GM10847 (cell line): ENCODE results near the gene LCN6.

Experiments
- POLR2A ChIP-seq: IDR thresholded peaks from 2 replicates; pipeline ENCODE4 v1.6.1; 2011; ENCODE audit not compliant: insufficient read length; ENCODE audit errors: extremely low read depth

Gene LCN6

GRCh38 chr9:136732444-136733178, 15.7 kb downstream of the LCN6 start:
- no peak for TF ChIP-seq POLR2A

GRCh38 chr9:136729926-136730325, 18.4 kb downstream of the LCN6 start:
- no peak for TF ChIP-seq POLR2A

- TF ChIP-seq POLR2A = no peak
Measured at GRCh38 chr9:136729144-136729543, 19.2 kb downstream of the LCN6 start.

DNA sequence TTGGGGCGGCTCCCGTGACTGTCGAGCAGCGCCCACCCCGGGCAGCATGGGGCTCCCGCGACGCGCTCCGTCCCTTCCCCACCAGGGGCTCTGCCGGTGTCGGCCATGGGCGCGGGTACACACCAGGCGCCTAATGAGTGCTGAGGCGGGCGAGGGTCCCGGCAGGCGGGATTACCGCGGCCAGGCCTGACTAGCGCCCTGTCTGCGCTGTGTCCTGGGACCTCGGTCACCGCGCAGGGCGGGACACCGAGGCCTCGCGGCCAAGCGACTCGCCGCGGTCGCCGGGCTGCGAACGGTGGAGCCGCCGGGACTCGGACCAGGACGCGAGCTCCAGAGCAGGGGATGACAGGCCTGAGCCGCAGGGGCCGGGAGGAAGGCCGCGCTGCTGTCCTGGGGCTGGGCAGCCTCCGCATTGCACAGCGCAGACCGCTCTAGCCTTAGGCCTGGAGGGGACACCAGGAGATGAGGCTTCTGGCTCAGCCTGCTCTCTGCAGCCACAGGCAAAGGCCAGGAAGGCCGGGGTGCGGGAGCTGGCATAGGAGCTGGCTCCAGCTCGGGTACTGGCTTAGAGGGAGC, 19.7 kb downstream of the LCN6 start:
- no peak for TF ChIP-seq POLR2A

DNA sequence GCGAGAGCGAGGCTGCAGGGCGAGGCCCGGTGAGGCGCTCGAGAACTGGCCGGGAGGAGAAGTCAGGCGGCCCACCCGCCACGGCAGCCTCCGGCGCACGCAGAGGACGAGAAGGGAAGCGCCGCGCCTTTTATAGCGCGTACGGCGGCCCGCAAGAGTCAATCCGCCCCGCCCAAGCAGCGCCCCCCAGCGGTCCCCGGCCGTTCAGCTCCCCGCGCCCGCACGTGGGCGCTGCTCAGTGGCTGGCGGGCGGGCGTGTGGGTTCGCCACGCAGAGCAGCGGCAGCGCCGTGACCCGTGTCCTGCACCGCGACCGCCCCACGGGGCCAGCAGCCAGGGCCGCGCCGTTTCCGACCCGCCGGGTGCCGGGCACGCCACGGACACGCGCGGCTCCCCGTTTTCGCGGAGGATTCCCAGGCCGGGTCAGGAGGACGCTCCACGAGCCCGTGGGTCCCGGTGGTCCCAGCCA, 20.2 kb downstream of the LCN6 start:
- TF ChIP-seq POLR2A = peak; percentile 99

DNA sequence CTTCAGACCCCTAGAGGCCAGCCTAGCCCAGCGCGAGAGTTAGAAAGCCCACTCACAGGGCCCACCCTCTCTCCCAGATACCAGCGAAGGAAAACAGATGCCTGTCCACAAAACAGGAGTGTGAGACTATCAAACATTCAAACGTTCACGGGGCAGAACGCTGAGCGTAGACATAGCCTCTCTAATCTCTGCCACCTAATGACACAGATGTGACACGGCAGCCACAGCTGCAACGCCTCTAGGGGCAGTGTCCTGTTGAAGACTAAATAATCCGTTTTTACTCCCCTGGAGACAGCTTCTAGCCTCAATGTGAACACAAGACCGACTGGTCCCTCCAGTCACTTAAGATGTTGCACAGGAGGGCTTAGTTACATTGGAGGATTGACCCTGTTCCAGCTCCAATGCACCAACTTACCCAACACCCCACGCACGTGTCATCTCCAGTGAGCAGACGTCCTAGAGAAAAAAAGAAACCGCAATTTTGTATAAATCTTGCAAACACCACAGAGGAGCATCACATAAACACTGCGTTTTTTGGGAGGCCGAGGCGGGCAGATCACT, 21.6 kb downstream of the LCN6 start:
- TF ChIP-seq POLR2A = no peak

DNA sequence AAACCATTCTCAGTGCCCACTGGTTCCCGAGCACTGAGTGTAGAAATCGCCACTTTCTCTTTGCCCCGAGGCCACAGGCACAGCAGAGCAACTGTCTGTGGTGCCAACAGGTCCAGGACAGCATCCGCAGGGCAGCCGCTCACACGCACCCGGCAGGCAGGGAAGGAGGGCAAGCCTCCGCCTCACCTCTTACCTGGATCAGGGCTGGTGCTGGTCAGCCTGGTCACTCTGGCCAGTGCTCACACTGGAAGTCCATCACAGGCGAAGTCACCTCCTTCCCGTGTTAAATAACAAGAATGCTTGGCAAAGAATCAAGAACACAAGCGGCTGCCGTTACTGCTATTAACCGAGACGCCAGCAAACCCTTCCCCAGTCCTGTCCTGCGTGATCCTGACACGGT, 22.2 kb downstream of the LCN6 start:
- no peak for TF ChIP-seq POLR2A

- no peak for TF ChIP-seq POLR2A
Measured at GRCh38 chr9:136725612-136726011, 22.7 kb downstream of the LCN6 start.

GRCh38 chr9:136724772-136725171, 23.6 kb downstream of the LCN6 start:
- no peak for TF ChIP-seq POLR2A

DNA sequence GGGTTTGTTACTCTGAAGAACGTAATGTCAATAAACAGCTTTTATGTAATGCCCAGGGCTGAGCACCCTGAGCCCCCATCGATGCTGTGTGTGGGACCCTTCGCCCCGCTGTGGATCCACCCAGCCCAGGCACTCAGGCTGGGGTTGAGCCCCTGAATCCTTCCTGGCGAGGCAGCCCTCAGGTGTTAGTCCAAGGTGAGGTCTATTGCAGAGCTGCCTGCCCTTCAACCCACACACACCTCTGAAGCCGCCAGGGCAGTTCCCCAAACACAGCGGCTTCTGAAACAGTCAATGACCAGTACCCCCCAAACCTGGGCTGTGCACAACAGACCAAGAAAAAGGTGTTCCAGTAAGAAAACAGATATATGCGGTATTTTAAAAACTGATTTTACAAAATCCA, 24.3 kb downstream of the LCN6 start:
- no peak for TF ChIP-seq POLR2A

- peak; percentile 2 for TF ChIP-seq POLR2A
Measured at GRCh38 chr9:136723362-136723976, 24.9 kb downstream of the LCN6 start.

GRCh38 chr9:136722969-136723356, 25.4 kb downstream of the LCN6 start:
- no peak for TF ChIP-seq POLR2A

DNA sequence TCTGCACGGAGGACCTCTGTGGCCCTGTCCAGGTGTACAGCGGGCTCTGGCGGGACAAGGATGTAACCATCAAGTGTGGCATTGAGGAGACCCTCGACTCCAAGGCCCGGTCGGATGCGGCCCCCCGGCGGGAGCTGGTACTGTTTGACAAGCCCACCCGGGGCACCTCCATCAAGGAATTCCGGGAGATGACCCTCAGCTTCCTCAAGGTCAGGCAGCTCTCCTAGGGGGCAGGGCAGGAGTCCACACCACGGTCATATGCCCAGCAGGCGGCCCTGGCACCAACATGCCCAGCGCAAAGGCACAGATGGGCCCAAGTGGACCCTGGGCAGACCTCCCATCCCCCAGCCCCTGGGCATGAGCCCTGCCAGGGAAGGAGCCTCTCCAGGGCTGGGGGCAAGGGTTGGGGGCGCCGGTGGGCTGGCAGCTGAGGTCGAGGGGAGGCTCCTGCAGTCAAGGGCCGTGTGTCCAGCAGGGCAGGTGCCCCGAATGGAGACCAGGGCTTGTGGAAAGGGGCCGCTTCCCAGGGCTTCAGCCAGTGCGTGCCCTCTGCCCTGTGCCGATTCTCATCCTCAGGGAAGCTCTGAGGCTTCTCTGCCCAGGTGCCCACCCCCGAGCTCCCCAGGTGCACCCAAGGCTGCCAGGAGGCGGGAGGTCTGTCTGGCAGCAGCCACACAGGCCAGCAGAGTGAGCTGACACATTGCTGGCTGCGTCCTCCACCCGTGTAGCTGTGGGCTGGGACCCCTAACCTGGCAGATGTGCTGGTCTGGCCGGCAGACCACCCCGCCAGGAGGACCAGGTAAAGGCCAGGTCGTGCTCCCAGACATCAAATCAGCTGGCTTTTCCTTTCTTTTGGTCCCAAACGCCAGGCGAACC, 26.0 kb downstream of the LCN6 start:
- TF ChIP-seq POLR2A = no peak

DNA sequence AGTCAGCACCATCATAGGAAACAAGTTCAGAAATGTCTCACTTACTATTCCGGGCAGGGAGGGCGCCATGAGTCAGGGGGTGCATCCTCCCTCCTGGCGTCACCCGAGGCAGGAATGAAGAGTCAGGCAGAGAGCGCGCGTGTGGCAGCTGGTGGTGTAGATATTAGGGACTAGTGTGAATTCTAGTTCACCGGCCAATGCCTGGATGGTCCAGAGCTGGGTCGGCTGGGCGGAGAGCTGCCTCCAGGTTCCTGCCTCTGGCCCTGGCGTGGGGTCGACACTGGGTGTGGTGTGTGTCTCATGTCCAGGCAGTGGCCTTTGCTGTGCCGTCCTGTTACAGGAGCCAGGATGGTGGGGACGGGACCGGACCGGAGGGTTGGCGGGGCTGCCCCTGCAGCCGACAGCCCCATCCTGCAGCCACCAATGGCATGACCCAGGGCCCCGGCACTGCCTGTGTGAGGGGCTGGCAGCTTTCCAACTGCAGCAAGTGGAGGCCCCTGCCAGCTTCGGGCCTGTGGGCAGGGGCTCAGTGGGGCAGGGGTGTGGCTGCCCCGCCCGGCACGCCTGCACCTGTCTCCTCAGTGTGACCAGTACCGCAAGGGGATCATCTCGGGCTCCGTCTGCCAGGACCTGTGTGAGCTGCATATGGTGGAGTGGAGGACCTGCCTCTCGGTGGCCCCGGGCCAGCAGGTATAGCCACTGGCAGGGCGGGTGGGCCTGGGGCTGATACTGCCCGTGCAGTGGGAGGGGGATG, 26.8 kb downstream of the LCN6 start:
- no peak for TF ChIP-seq POLR2A
